ENCODE data around the gene EEF1G. TPM values are rescaled to one million over a fixed set of nuclear protein-coding genes. Genes with fewer than 3 reads are reported as not detected.

Gene EEF1G
- total RNA-seq, 1 donor from 2014 or later, result 1,931 TPM

GRCh38 chr11:62514151-62514550 is 59.5 kb downstream of the EEF1G start:
- TF ChIP-seq CTCF (IDR thresholded peaks at IDR 0.05; ENCODE audit: unreplicated experiment), result no peak
- Mint-ChIP-seq H3K4me1 (ENCODE audit: low read depth) (peaks cover 3% of the 10 kb centered on the region), H3K4me3 (ENCODE audit: low read depth) (no peak overlapping the region), H3K27ac (no peak overlapping the region), H3K27me3 (peaks cover 4% of the 10 kb centered on the region), H3K36me3 (ENCODE audit: insufficient read depth) (peaks cover 3% of the 10 kb centered on the region), H3K9me3 (ENCODE audit: low read depth) (no peaks in the 10 kb centered on the region)
- no peak for DNase-seq (ENCODE audit: low spot score, unreplicated experiment)

GRCh38 chr11:62513626-62514025 is 60.1 kb downstream of the EEF1G start:
- no peaks in the 10 kb centered on the region for H3K9me3 Mint-ChIP-seq (ENCODE audit: low read depth)
- DNase-seq (ENCODE audit: low spot score, unreplicated experiment), result no peak
- peaks cover 4% of the 10 kb centered on the region for H3K27me3 Mint-ChIP-seq
- no peak overlapping the region for H3K4me3 Mint-ChIP-seq (ENCODE audit: low read depth)
- TF ChIP-seq CTCF (IDR thresholded peaks at IDR 0.05; ENCODE audit: unreplicated experiment), result no peak
- peaks cover 8% of the 10 kb centered on the region for H3K4me1 Mint-ChIP-seq (ENCODE audit: low read depth)
- H3K36me3 Mint-ChIP-seq (ENCODE audit: insufficient read depth), result peaks cover 3% of the 10 kb centered on the region
- no peak overlapping the region for H3K27ac Mint-ChIP-seq

- no peaks in the 10 kb centered on the region for H3K9me3 Mint-ChIP-seq (ENCODE audit: low read depth)
These were observed 60.7 kb downstream of the EEF1G start for GRCh38 chr11:62512961-62513360.

More at GRCh38 chr11:62512961-62513360, 60.7 kb downstream of the EEF1G start:
- no peak for TF ChIP-seq CTCF (IDR thresholded peaks at IDR 0.05; ENCODE audit: unreplicated experiment)
- Mint-ChIP-seq H3K27ac (no peak overlapping the region), H3K4me1 (ENCODE audit: low read depth) (peaks cover 11% of the 10 kb centered on the region), H3K27me3 (peaks cover 4% of the 10 kb centered on the region), H3K4me3 (ENCODE audit: low read depth) (no peak overlapping the region), H3K36me3 (ENCODE audit: insufficient read depth) (peaks cover 3% of the 10 kb centered on the region)
- no peak for DNase-seq (ENCODE audit: low spot score, unreplicated experiment)

Small RNA genes lying within 50 kb of the gene (microRNA-seq; reads per million reads assigned to microRNA genes)
- 1.8 reads per million for gene MIR6747 (ENCODE audit: borderline number of aligned reads, unreplicated experiment)

Other genes starting within 250 kb of the EEF1G start
- 41.6 and 45.2 TPM in 2 replicates for gene ASRGL1, start 236.4 kb downstream of the EEF1G start, total RNA-seq
- gene SCGB1A1, start 154.9 kb downstream of the EEF1G start, total RNA-seq, result 1.9 and 3.1 TPM in 2 replicates
- gene AHNAK, start 27.1 kb downstream of the EEF1G start, total RNA-seq, result 27.2 and 39.8 TPM in 2 replicates
- 23.1 and 26.0 TPM in 2 replicates for gene TUT1, start 17.6 kb upstream of the EEF1G start, total RNA-seq
- gene MTA2, start 28.0 kb upstream of the EEF1G start, total RNA-seq, result 134 and 140 TPM in 2 replicates
- gene EML3, start 38.9 kb upstream of the EEF1G start, total RNA-seq, result 42.7 and 47.0 TPM in 2 replicates
- gene ROM1, start 39.4 kb upstream of the EEF1G start, total RNA-seq, result 0.62 and 0.86 TPM in 2 replicates
- gene B3GAT3, start 48.1 kb upstream of the EEF1G start, total RNA-seq, result 43.4 and 48.9 TPM in 2 replicates
- 354 and 361 TPM in 2 replicates for gene GANAB, start 72.7 kb upstream of the EEF1G start, total RNA-seq
- 23.6 and 24.7 TPM in 2 replicates for gene INTS5, start 79.4 kb upstream of the EEF1G start, total RNA-seq
- 71.7 and 73.5 TPM in 2 replicates for gene C11orf98, start 91.3 kb upstream of the EEF1G start, total RNA-seq
- gene CSKMT, start 91.4 kb upstream of the EEF1G start, total RNA-seq, result 12.2 and 18.0 TPM in 2 replicates
- gene UQCC3, start 97.8 kb upstream of the EEF1G start, total RNA-seq, result 7.0 and 7.6 TPM in 2 replicates
- 9.3 and 9.4 TPM in 2 replicates for gene LBHD1, start 98.4 kb upstream of the EEF1G start, total RNA-seq
- 99.8 and 102 TPM in 2 replicates for gene UBXN1, start 105.2 kb upstream of the EEF1G start, total RNA-seq
- gene LRRN4CL, start 115.6 kb upstream of the EEF1G start, total RNA-seq, result 0.65 and 0.89 TPM in 2 replicates
- 84.9 and 85.8 TPM in 2 replicates for gene BSCL2, start 133.5 kb upstream of the EEF1G start, total RNA-seq
- gene GNG3, start 133.8 kb upstream of the EEF1G start, total RNA-seq, result 1.8 and 2.0 TPM in 2 replicates
- gene HNRNPUL2, start 153.6 kb upstream of the EEF1G start, total RNA-seq, result 61.0 and 63.9 TPM in 2 replicates
- gene TTC9C, start 154.6 kb upstream of the EEF1G start, total RNA-seq, result 35.5 and 40.8 TPM in 2 replicates
- 13.4 and 17.3 TPM in 2 replicates for gene ZBTB3, start 180.3 kb upstream of the EEF1G start, total RNA-seq
- gene POLR2G, start 187.7 kb upstream of the EEF1G start, total RNA-seq, result 93.8 and 101 TPM in 2 replicates
- gene TAF6L, start 197.5 kb upstream of the EEF1G start, total RNA-seq, result 52.3 and 56.3 TPM in 2 replicates
- gene TMEM179B, start 213.5 kb upstream of the EEF1G start, total RNA-seq, result 38.4 and 40.8 TPM in 2 replicates
- 18.6 and 19.8 TPM in 2 replicates for gene TMEM223, start 218.1 kb upstream of the EEF1G start, total RNA-seq
- 120 and 130 TPM in 2 replicates for gene NXF1, start 231.5 kb upstream of the EEF1G start, total RNA-seq